ENCODE results near the gene MATN4. TPM values are rescaled to one million over a fixed set of nuclear protein-coding genes. Genes with fewer than 3 reads are reported as not detected.

MATN4 gene
- total and polyA plus RNA-seq, 2 donors (not counting 1 experiment from before 2014, with no cell fraction given) = not detected

GRCh38 chr20:45306431-45306982 is 1.6 kb downstream of the MATN4 start, which contains the start of gene RBPJL:
Gene RBPJL, plus strand, starts transcription at chr20:45306840. Its CDS starts 83 bp downstream, at chr20:45306923.
- H4K20me1 ChIP-seq (ENCODE audit: control insufficient read depth, insufficient read depth, low read length, poor library complexity, severe bottlenecking) = no peaks in the 10 kb centered on the region
- peaks cover 0 to 5% (median 0%) of the 10 kb centered on the region in 3 donors for H3K9me3 ChIP-seq (ENCODE audit: control extremely low read depth in 1 of 3, control insufficient read depth in 2 of 3, insufficient read depth in 1 of 3, low read length in 2 of 3)
- Mint-ChIP-seq H3K4me1 (peaks cover 5% of the 10 kb centered on the region), H3K27ac (peak within 1 kb of the TSS; percentile 53), H3K9me3 (ENCODE audit: insufficient read depth) (no peaks in the 10 kb centered on the region), H3K4me3 (no peak within 1 kb of the TSS), H3K27me3 (peaks cover 62% of the 10 kb centered on the region)
- H2AFZ ChIP-seq (ENCODE audit: insufficient read depth, low read depth, low read length, poor library complexity, severe bottlenecking) = no peak within 1 kb of the TSS
- intact Hi-C loops (cut with micrococcal nuclease) = loop anchor here (1.0 kb wide), 1 partner anchor 465 kb away; no protein-coding TSS in a partner anchor
- H3K27ac ChIP-seq (ENCODE audit: low read length in 2 of 2) = no peak within 1 kb of the TSS
- H3K79me2 ChIP-seq (ENCODE audit: control insufficient read depth, insufficient read depth, low read length) = no peaks in the 10 kb centered on the region
- peaks cover 5 to 6% of the 10 kb centered on the region in 2 donors for H3K4me1 ChIP-seq (ENCODE audit: control insufficient read depth in 2 of 2, insufficient read depth in 2 of 2, low read length in 2 of 2)
- 25% methylated on average over 38 of the region's 41 CpGs for WGBS (ENCODE audit: insufficient coverage)
- peak; percentile 88 for TF ChIP-seq CTCF (IDR thresholded peaks at IDR 0.05)
- TF ChIP-seq EZH2 (IDR thresholded peaks at IDR 0.05; ENCODE audit: borderline replicate concordance, insufficient read depth, low read depth, low read length, poor library complexity, severe bottlenecking) = no peak
- no peak within 1 kb of the TSS for H3K9ac ChIP-seq (ENCODE audit: low read length)
- ChIA-PET POLR2A (no interaction called here), CTCF (interaction anchor here (0.8 to 2.3 kb wide), 3 partner anchors 13 to 464 kb away, joined by 3 to 13 read pairs (median 5); no protein-coding TSS in a partner anchor)
- DNase-seq = peak; percentile 58
- H3K4me2 ChIP-seq (replicated peaks; ENCODE audit: low read depth, low read length, poor library complexity, severe bottlenecking) = peak within 1 kb of the TSS; percentile 22
- H3K27me3 ChIP-seq (replicated peaks in 1 of 4; ENCODE audit: control extremely low read depth in 1 of 4, control insufficient read depth in 3 of 4, insufficient read depth in 4 of 4, low read length in 3 of 4) = peaks cover 0 to 53% (median 5%) of the 10 kb centered on the region in 4 experiments
- ATAC-seq (ENCODE audit: low read depth) = peak; percentile 17
- no peak within 1 kb of the TSS for H3K4me3 ChIP-seq (ENCODE audit: control extremely low read depth in 1 of 5, extremely low read depth in 1 of 5, insufficient read depth in 1 of 5, low read depth in 2 of 5, low read length in 4 of 5)
- no peaks in the 10 kb centered on the region for H3K36me3 ChIP-seq (replicated peaks in 1 of 2; ENCODE audit: control extremely low read depth in 1 of 2, control insufficient read depth in 1 of 2, extremely low read depth in 1 of 2, insufficient read depth in 2 of 2, low read length in 1 of 2)

- no peak overlapping the region for H3K4me3 ChIP-seq (ENCODE audit: control extremely low read depth in 1 of 5, extremely low read depth in 1 of 5, insufficient read depth in 1 of 5, low read depth in 2 of 5, low read length in 4 of 5)
- H3K4me2 ChIP-seq (replicated peaks; ENCODE audit: low read depth, low read length, poor library complexity, severe bottlenecking) = no peak overlapping the region
- no peak overlapping the region for H3K9ac ChIP-seq (ENCODE audit: low read length)
- H3K27ac ChIP-seq (ENCODE audit: low read length in 2 of 2) = no peak overlapping the region
- ChIA-PET POLR2A (no interaction called here), CTCF (interaction anchor here (0.6 to 5.8 kb wide), 7 partner anchors 9 to 466 kb away, joined by 3 to 52 read pairs (median 5); no protein-coding TSS in a partner anchor)
- H3K79me2 ChIP-seq (ENCODE audit: control insufficient read depth, insufficient read depth, low read length) = no peaks in the 10 kb centered on the region
- no peaks in the 10 kb centered on the region for H4K20me1 ChIP-seq (ENCODE audit: control insufficient read depth, insufficient read depth, low read length, poor library complexity, severe bottlenecking)
- H3K9me3 Mint-ChIP-seq (ENCODE audit: insufficient read depth) = no peaks in the 10 kb centered on the region
- H3K9me3 ChIP-seq (ENCODE audit: control extremely low read depth in 1 of 3, control insufficient read depth in 2 of 3, insufficient read depth in 1 of 3, low read length in 2 of 3) = peaks cover 0 to 4% (median 0%) of the 10 kb centered on the region in 3 donors
- ATAC-seq (ENCODE audit: low read depth) (no peak), DNase-seq (no peak)
- no peak overlapping the region for H3K4me3 Mint-ChIP-seq
- peaks cover 3 to 4% of the 10 kb centered on the region in 2 donors for H3K4me1 ChIP-seq (ENCODE audit: control insufficient read depth in 2 of 2, insufficient read depth in 2 of 2, low read length in 2 of 2)
- WGBS (ENCODE audit: insufficient coverage) = 100% methylated on average over 1 of the region's 4 CpGs
- TF ChIP-seq CTCF (IDR thresholded peaks at IDR 0.05) (no peak), EZH2 (IDR thresholded peaks at IDR 0.05; ENCODE audit: borderline replicate concordance, insufficient read depth, low read depth, low read length, poor library complexity, severe bottlenecking) (no peak)
- intact Hi-C loops (cut with micrococcal nuclease) = no loop called here
- peaks cover 57% of the 10 kb centered on the region for H3K27me3 Mint-ChIP-seq
- H3K27me3 ChIP-seq (replicated peaks in 1 of 4; ENCODE audit: control extremely low read depth in 1 of 4, control insufficient read depth in 3 of 4, insufficient read depth in 4 of 4, low read length in 3 of 4) = peaks cover 0 to 52% (median 5%) of the 10 kb centered on the region in 4 experiments
- H3K36me3 ChIP-seq (replicated peaks in 1 of 2; ENCODE audit: control extremely low read depth in 1 of 2, control insufficient read depth in 1 of 2, extremely low read depth in 1 of 2, insufficient read depth in 2 of 2, low read length in 1 of 2) = no peaks in the 10 kb centered on the region
- H3K4me1 Mint-ChIP-seq = no peaks in the 10 kb centered on the region
- no peak overlapping the region for H2AFZ ChIP-seq (ENCODE audit: insufficient read depth, low read depth, low read length, poor library complexity, severe bottlenecking)
- no peak overlapping the region for H3K27ac Mint-ChIP-seq
Observed at GRCh38 chr20:45305262-45305661, 2.8 kb downstream of the MATN4 start.
